ENCODE results near the gene KANK2. TPM values are rescaled to one million over a fixed set of nuclear protein-coding genes. Genes with fewer than 3 reads are reported as not detected.

KANK2 gene
- total and polyA plus RNA-seq, 2 of the 4 experiments (the other 2 are of a cell fraction), result 104 to 176 TPM

DNA sequence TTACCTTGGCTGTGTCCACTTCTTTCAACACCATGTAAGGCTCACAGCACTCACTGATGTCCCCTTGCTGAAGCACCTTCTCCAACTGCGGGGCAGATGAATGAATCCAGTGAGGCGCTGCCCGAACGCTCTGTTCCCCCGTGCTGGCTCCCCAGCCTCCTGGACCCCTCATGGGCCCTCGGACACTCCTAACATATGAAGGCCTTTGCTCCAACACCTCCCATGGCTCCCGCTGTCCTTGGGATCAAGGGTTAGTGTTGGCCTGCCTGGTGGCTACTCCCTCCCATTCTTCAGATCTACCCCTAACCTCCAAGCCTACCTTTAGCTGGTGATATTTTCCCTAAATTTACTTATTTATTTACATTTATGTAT lies 46.4 kb upstream of the KANK2 start:
- ATAC-seq (ENCODE audit: low read depth), result no peak

More for the DNA sequence above, 46.4 kb upstream of the KANK2 start:
- dilution Hi-C loops (cut with HindIII; ENCODE audit: low sequenced_read_pairs, unreplicated experiment), result no loop called here
- Histone ChIP-seq H3K36me3 (ENCODE audit: control insufficient read depth, insufficient read depth, low read length) (peaks cover 35% of the 10 kb centered on the region), H2AK5ac (ENCODE audit: low read depth, low read length) (peak overlapping the region; percentile 20; the same call in 1 of the 2 replicates), H2AFZ (replicated peaks; ENCODE audit: low read length, poor library complexity) (peak overlapping the region; percentile 91), H3K4me1 (ENCODE audit: control insufficient read depth, insufficient read depth, low read length) (0 out of 2 replicates have a peak, but pooled peaks cover 1% of the 10 kb centered on the region), H3K4me3 (ENCODE audit: insufficient read depth, low read depth, low read length) (no peak overlapping the region), H3K4ac (ENCODE audit: low read depth, low read length) (peak overlapping the region; percentile 52), H3K79me1 (ENCODE audit: low read depth in 1 of 2, low read length in 2 of 2) (no peaks in the 10 kb centered on the region), H3K14ac (replicated peaks; ENCODE audit: low read depth, low read length) (peak overlapping the region; percentile 45; the same call in 1 of the 2 replicates), H3K4me2 (ENCODE audit: low read depth, low read length) (no peak overlapping the region), H3K56ac (ENCODE audit: extremely low read depth, insufficient read depth, low read length) (no peak overlapping the region), H2BK120ac (ENCODE audit: low read depth, low read length) (peak overlapping the region; percentile 19; the same call in 1 of the 2 replicates), H3K27ac (ENCODE audit: insufficient read depth, low read length) (no peak overlapping the region), H2BK5ac (ENCODE audit: low read depth, low read length, poor library complexity, severe bottlenecking) (no peak overlapping the region), H2BK20ac (ENCODE audit: low read depth, low read length) (peak overlapping the region; percentile 39), H3K23ac (ENCODE audit: low read depth, low read length) (0 out of 2 replicates have a peak overlapping the region, but pooled peaks have one; percentile 51), H3K9me1 (ENCODE audit: insufficient read depth, low read length) (peaks cover 4% of the 10 kb centered on the region; the same call in 1 of the 2 replicates), H3K27me3 (ENCODE audit: control insufficient read depth, insufficient read depth, low read length) (no peaks in the 10 kb centered on the region), H3K9me3 (ENCODE audit: control insufficient read depth, insufficient read depth, low read length) (no peaks in the 10 kb centered on the region), H2AK9ac (replicated peaks; ENCODE audit: low read depth, low read length, poor library complexity) (peak overlapping the region; percentile 67), H2BK15ac (ENCODE audit: low read depth, low read length) (no peak overlapping the region), H4K5ac (ENCODE audit: low read depth, low read length) (no peak overlapping the region), H4K91ac (ENCODE audit: insufficient read depth, low read depth, low read length) (no peak overlapping the region), H3K18ac (ENCODE audit: low read depth, low read length) (no peak overlapping the region), H4K8ac (ENCODE audit: low read depth in 2 of 2, low read length in 2 of 2) (peak overlapping the region in 1 of 2 experiments; percentile 70; a peak in 1 of 4 replicates), H4K20me1 (ENCODE audit: insufficient read depth, low read length) (no peaks in the 10 kb centered on the region), H3K9ac (ENCODE audit: low read depth, low read length) (no peak overlapping the region)
- in situ Hi-C loops (cut with MboI; ENCODE audit: low sequenced_read_pairs), result no loop called here
- ChIA-PET CTCF (interaction anchor here (0.6 to 1.4 kb wide), 6 partner anchors 12 to 239 kb away, joined by 3 to 6 read pairs (median 4); no protein-coding TSS in a partner anchor), POLR2A (ENCODE audit: unreplicated experiment) (interaction anchor here (0.6 kb wide), 1 partner anchor 15 kb away, joined by 9 read pairs; no protein-coding TSS in a partner anchor)
- intact Hi-C loops (cut with micrococcal nuclease), result loop anchor here (1.0 kb wide), 2 partner anchors 43 to 239 kb away; no protein-coding TSS in a partner anchor
- no TSS peak for BruUV-seq (replicated peaks)
- WGBS, 2 experiments (ENCODE audit: extremely low coverage in 2 of 2, insufficient read length in 1 of 2), result no CpG with 5 or more reads among the region's 7 CpGs
- DNase-seq, result no peak
- TF ChIP-seq RFX5 (IDR thresholded peaks at IDR 0.05; ENCODE audit: low read depth, low read length) (no peak), RCOR1 (IDR thresholded peaks at IDR 0.05; ENCODE audit: insufficient replicate concordance, low read length) (no peak), SMC3 (IDR thresholded peaks at IDR 0.05; ENCODE audit: low read depth, low read length) (no peak), FOS (IDR thresholded peaks at IDR 0.05; ENCODE audit: low read depth, low read length) (no peak), MAZ (IDR thresholded peaks at IDR 0.05; ENCODE audit: borderline replicate concordance, low read depth, low read length) (no peak), BHLHE40 (IDR thresholded peaks at IDR 0.05; ENCODE audit: low read depth, low read length) (no peak), CEBPB (IDR thresholded peaks at IDR 0.05; ENCODE audit: low read depth, low read length) (no peak), CHD1 (IDR thresholded peaks at IDR 0.05; ENCODE audit: low read depth, low read length) (no peak), MXI1 (IDR thresholded peaks at IDR 0.05; ENCODE audit: borderline replicate concordance, low read depth, low read length) (no peak), MAFK (IDR thresholded peaks at IDR 0.05; ENCODE audit: low read depth, low read length) (no peak), CTCF (conservative IDR thresholded peaks at IDR 0.05; ENCODE audit: low read depth, low read length) (no peak), POLR2A (IDR thresholded peaks at IDR 0.05; ENCODE audit: low read depth, low read length) (no peak), NFE2L2 (IDR thresholded peaks at IDR 0.05; ENCODE audit: low read depth, low read length) (no peak)
- TF ChIP-seq, protein P1, sequence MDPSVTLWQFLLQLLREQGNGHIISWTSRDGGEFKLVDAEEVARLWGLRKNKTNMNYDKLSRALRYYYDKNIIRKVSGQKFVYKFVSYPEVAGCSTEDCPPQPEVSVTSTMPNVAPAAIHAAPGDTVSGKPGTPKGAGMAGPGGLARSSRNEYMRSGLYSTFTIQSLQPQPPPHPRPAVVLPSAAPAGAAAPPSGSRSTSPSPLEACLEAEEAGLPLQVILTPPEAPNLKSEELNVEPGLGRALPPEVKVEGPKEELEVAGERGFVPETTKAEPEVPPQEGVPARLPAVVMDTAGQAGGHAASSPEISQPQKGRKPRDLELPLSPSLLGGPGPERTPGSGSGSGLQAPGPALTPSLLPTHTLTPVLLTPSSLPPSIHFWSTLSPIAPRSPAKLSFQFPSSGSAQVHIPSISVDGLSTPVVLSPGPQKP (IDR thresholded peaks at IDR 0.05; ENCODE audit: borderline replicate concordance, low read depth, low read length), result no peak
- TF ChIP-seq, protein P2, sequence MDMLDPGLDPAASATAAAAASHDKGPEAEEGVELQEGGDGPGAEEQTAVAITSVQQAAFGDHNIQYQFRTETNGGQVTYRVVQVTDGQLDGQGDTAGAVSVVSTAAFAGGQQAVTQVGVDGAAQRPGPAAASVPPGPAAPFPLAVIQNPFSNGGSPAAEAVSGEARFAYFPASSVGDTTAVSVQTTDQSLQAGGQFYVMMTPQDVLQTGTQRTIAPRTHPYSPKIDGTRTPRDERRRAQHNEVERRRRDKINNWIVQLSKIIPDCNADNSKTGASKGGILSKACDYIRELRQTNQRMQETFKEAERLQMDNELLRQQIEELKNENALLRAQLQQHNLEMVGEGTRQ (IDR thresholded peaks at IDR 0.05; ENCODE audit: low read depth, low read length), result no peak

Measured in IMR-90 (cell line).